Measurements from ENCODE around the gene DAAM1. TPM values are rescaled to one million over a fixed set of nuclear protein-coding genes. Genes with fewer than 3 reads are reported as not detected.

The DAAM1 gene
- total RNA-seq, 1 experiment from 2014 or later = 30.4 TPM

GRCh38 chr14:59389936-59390335, 201.5 kb downstream of the DAAM1 start (continued):
- TF ChIP-seq ZNF281 (CRISPR knock-in tag; IDR thresholded peaks at IDR 0.05) (no peak), CDX4 (CRISPR knock-in tag; IDR thresholded peaks at IDR 0.05; ENCODE audit: borderline replicate concordance) (no peak), FOXJ3 (CRISPR knock-in tag; IDR thresholded peaks at IDR 0.05; ENCODE audit: borderline replicate concordance) (no peak)

GRCh38 chr14:59391388-59391787, 202.9 kb downstream of the DAAM1 start:
- Mint-ChIP-seq H3K4me3 (no peak overlapping the region), H3K4me1 (peaks cover 12% of the 10 kb centered on the region), H3K9me3 (no peaks in the 10 kb centered on the region), H3K27me3 (ENCODE audit: low read depth) (peaks cover 3% of the 10 kb centered on the region; the same call in 1 of the 2 replicates), H3K27ac (no peak overlapping the region), H3K36me3 (no peaks in the 10 kb centered on the region)
- POLR2A ChIA-PET = no interaction called here
- ATAC-seq = no peak
- TF ChIP-seq JUN (CRISPR knock-in tag; IDR thresholded peaks at IDR 0.05) (no peak), SMAD3 (CRISPR knock-in tag; IDR thresholded peaks at IDR 0.05; ENCODE audit: borderline replicate concordance) (no peak), ZSCAN18 (CRISPR knock-in tag; IDR thresholded peaks at IDR 0.05) (no peak)
- no peak for DNase-seq (ENCODE audit: low spot score)
- CTCF ChIA-PET = no interaction called here

GRCh38 chr14:59394268-59394667, 205.8 kb downstream of the DAAM1 start:
- POLR2A ChIA-PET = no interaction called here
- ATAC-seq = no peak
- H3K27me3 Mint-ChIP-seq (ENCODE audit: low read depth) = peaks cover 3% of the 10 kb centered on the region; the same call in 1 of the 2 replicates
- no peaks in the 10 kb centered on the region for H3K9me3 Mint-ChIP-seq
- no peak overlapping the region for H3K4me3 Mint-ChIP-seq
- DNase-seq (ENCODE audit: low spot score) = no peak
- no peak overlapping the region for H3K27ac Mint-ChIP-seq
- H3K36me3 Mint-ChIP-seq = no peaks in the 10 kb centered on the region
- peaks cover 12% of the 10 kb centered on the region for H3K4me1 Mint-ChIP-seq
- CTCF ChIA-PET = interaction anchor here (0.6 kb wide), 1 partner anchor 234 kb away, joined by 3 read pairs; no protein-coding TSS in a partner anchor
- TF ChIP-seq MAX (CRISPR knock-in tag; IDR thresholded peaks at IDR 0.05) (no peak), ZNF121 (CRISPR knock-in tag; IDR thresholded peaks at IDR 0.05) (no peak), HMGA2 (CRISPR knock-in tag; IDR thresholded peaks at IDR 0.05) (no peak), MYBL2 (CRISPR knock-in tag; IDR thresholded peaks at IDR 0.05) (no peak), ZNF396 (CRISPR knock-in tag; IDR thresholded peaks at IDR 0.05; ENCODE audit: borderline replicate concordance) (no peak), USF2 (CRISPR knock-in tag; IDR thresholded peaks at IDR 0.05) (no peak), CTCF (IDR thresholded peaks at IDR 0.05) (no peak), ESRRA (CRISPR knock-in tag; IDR thresholded peaks at IDR 0.05; ENCODE audit: borderline replicate concordance) (no peak), ZMAT4 (CRISPR knock-in tag; IDR thresholded peaks at IDR 0.05) (no peak), PREB (CRISPR knock-in tag; IDR thresholded peaks at IDR 0.05; ENCODE audit: borderline replicate concordance) (no peak), PRDM15 (CRISPR knock-in tag; IDR thresholded peaks at IDR 0.05) (no peak), ZSCAN18 (CRISPR knock-in tag; IDR thresholded peaks at IDR 0.05) (no peak)
